Naive thymus-derived CD8-positive, alpha-beta T cell (primary cell): ENCODE results near the gene GPC6. TPM values are rescaled to one million over a fixed set of nuclear protein-coding genes. Genes with fewer than 3 reads are reported as not detected.

Source experiments
- ATAC-seq, 2 donors: fragments of 150-1000 bp; cut with Tn5 transposase in 1 of 2; sonication (Bioruptor Pico), chemical (Tn5 transposase) in 1 of 2; 1 replicate in 1 of 2; 2 replicates in 1 of 2; pipeline ENCODE4 v1.10.0; 2021; ENCODE audit warnings: mild to moderate bottlenecking in 2 of 2, moderate library complexity in 2 of 2
- POLR2A ChIA-PET: fragments of 350-600 bp; sonication (Branson Sonifier 250); formaldehyde crosslinking; loops from one replicate; lab custom pipeline; 2021; ENCODE audit warnings: antibody characterized with exemption; lab: Charles Lee
- DNase-seq, 10 donors: peaks; one replicate each; pipeline versions ENCODE4 v3.0.0 to v3.0.0-alpha.2; 2020 to 2022
- H3K27ac Mint-ChIP-seq, 10 donors: one replicate each; pipeline ENCODE4 v1.8.0; 2020 to 2022; ENCODE audit warnings: mild to moderate bottlenecking in 10 of 10, mixed read lengths in 10 of 10, moderate library complexity in 4 of 10, inconsistent platforms in 1 of 10
- H3K27me3 Mint-ChIP-seq, 5 donors: one replicate each; pipeline ENCODE4 v1.8.0; 2021 to 2022; ENCODE audit warnings: mixed read lengths in 5 of 5
- H3K36me3 Mint-ChIP-seq, 3 donors: one replicate each; pipeline ENCODE4 v1.8.0; 2020 to 2022; ENCODE audit warnings: mixed read lengths in 3 of 3, mild to moderate bottlenecking in 2 of 3, inconsistent platforms in 1 of 3
- H3K4me1 Mint-ChIP-seq, 4 donors: one replicate each; pipeline ENCODE4 v1.8.0; 2021 to 2022; ENCODE audit warnings: mixed read lengths in 4 of 4
- H3K4me3 Mint-ChIP-seq, 10 donors: one replicate each; pipeline ENCODE4 v1.8.0; 2020 to 2022; ENCODE audit warnings: mild to moderate bottlenecking in 10 of 10, mixed read lengths in 10 of 10, moderate library complexity in 6 of 10, inconsistent platforms in 1 of 10
- H3K9me3 Mint-ChIP-seq, 9 donors: one replicate each; pipeline ENCODE4 v1.8.0; 2020 to 2022; ENCODE audit warnings: mixed read lengths in 9 of 9, mild to moderate bottlenecking in 3 of 9, inconsistent platforms in 1 of 9, moderate library complexity in 1 of 9
- polyA plus RNA-seq, 3 donors: library from polyadenylated mRNA; unstranded; fragments of 300-500 nt; fragmentation: Illumina TruSeq; gene quantifications; one replicate each; pipeline ENCODE4 v1.2.3, GENCODE V29; 2021
- total RNA-seq, 8 experiments: library from RNA in 2 of 8; stranded (reverse) in 2 of 8; gene quantifications; one replicate each; pipeline ENCODE4 v1.2.3 and lab custom pipeline; 2021 to 2026

GPC6 gene
- total and polyA plus RNA-seq, 5 experiments from 2014 or later, result not detected

DNA sequence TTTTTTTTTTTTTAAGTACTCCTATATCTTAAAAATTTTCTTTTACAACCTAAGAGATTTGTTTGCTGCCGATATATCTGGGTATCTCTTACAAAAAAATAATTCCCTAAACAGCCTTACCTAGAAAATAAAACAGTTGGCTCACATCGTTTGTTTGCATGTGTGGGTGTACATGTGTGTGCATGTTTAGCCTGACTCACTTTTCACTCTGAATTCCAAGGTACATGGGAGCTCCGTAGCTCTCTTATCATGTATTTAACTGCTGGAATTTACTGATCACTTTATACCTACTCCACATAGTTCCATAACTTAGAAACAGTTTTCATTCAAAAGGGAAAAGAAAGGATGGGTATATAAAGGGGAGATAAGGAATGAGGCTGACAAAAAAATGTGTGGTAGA, 616.5 kb downstream of the GPC6 start:
- no peaks in the 10 kb centered on the region for H3K36me3 Mint-ChIP-seq
- no peak for DNase-seq
- peaks cover 0 to 25% (median 3%) of the 10 kb centered on the region in 5 donors for H3K27me3 Mint-ChIP-seq
- H3K4me3 Mint-ChIP-seq, result no peak overlapping the region
- peaks cover 0 to 3% (median 0%) of the 10 kb centered on the region in 9 donors for H3K9me3 Mint-ChIP-seq
- no peak for ATAC-seq
- H3K27ac Mint-ChIP-seq, result no peak overlapping the region
- H3K4me1 Mint-ChIP-seq, result no peaks in the 10 kb centered on the region
- POLR2A ChIA-PET, result no interaction called here

- Mint-ChIP-seq H3K27me3 (peaks cover 0 to 11% (median 0%) of the 10 kb centered on the region in 5 donors), H3K4me1 (peaks cover 0 to 2% (median 0%) of the 10 kb centered on the region in 4 donors), H3K9me3 (peaks cover 0 to 7% (median 0%) of the 10 kb centered on the region in 9 donors), H3K36me3 (no peaks in the 10 kb centered on the region), H3K27ac (no peak overlapping the region), H3K4me3 (no peak overlapping the region)
- ATAC-seq, result no peak
- DNase-seq, result no peak
- POLR2A ChIA-PET, result no interaction called here
These were observed 620.6 kb downstream of the GPC6 start for GRCh38 chr13:93847162-93847561.

- no peak for ATAC-seq
- no peak for DNase-seq
- Mint-ChIP-seq H3K9me3 (peaks cover 0 to 7% (median 0%) of the 10 kb centered on the region in 9 donors), H3K4me3 (no peak overlapping the region), H3K4me1 (peaks cover 0 to 2% (median 0%) of the 10 kb centered on the region in 4 donors), H3K27ac (no peak overlapping the region), H3K36me3 (no peaks in the 10 kb centered on the region), H3K27me3 (peaks cover 0 to 11% (median 0%) of the 10 kb centered on the region in 5 donors)
- POLR2A ChIA-PET, result no interaction called here
These were observed 621.6 kb downstream of the GPC6 start for GRCh38 chr13:93848247-93848646.

DNA sequence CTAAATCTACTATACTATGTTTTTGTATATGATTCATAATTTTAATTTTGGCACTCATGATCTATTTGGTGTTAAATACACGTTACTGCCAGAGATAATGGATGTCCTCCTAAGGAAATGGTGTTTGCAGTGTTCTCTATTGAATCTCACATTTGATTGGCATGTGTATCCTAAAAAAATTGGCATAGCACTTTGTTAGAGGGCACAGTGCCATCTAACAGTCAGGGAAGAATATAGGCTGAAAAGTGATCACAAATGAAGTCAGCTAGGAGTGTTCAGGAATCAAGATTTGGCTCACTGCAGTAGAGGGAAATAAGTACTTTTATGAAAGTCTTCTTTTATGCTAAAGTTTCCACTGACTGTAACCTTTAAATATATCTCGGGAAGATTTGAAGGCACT, 624.6 kb downstream of the GPC6 start:
- H3K9me3 Mint-ChIP-seq, result peaks cover 0 to 7% (median 0%) of the 10 kb centered on the region in 9 donors
- ATAC-seq, result no peak
- POLR2A ChIA-PET, result no interaction called here
- no peak overlapping the region for H3K4me3 Mint-ChIP-seq
- peaks cover 0 to 2% (median 0%) of the 10 kb centered on the region in 4 donors for H3K4me1 Mint-ChIP-seq
- H3K27ac Mint-ChIP-seq, result no peak overlapping the region
- H3K27me3 Mint-ChIP-seq, result peaks cover 0 to 11% (median 1%) of the 10 kb centered on the region in 5 donors
- DNase-seq, result no peak
- no peaks in the 10 kb centered on the region for H3K36me3 Mint-ChIP-seq

DNA sequence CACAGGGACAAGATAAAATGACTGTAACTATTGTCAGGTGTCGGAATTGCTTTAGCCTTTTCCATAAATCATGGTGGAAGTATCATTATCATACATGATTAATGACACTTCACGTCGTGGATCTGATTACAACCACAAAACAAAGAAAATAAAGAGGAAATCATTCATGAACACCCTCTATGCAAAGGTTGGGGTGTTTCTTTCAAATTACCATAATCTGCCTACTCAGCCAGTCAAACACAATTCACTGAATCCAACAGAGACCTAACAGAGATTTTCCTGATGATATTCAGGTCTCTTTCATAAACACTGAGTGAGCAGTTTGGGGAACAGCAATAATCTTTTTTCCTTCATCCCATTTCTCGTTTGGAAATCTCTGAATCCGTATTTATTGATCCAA, 627.3 kb downstream of the GPC6 start:
- Mint-ChIP-seq H3K36me3 (no peaks in the 10 kb centered on the region), H3K4me1 (no peaks in the 10 kb centered on the region), H3K4me3 (no peak overlapping the region), H3K9me3 (peaks cover 0 to 3% (median 0%) of the 10 kb centered on the region in 9 donors), H3K27ac (no peak overlapping the region), H3K27me3 (peaks cover 0 to 12% (median 2%) of the 10 kb centered on the region in 5 donors)
- POLR2A ChIA-PET, result no interaction called here
- DNase-seq (no peak), ATAC-seq (no peak)

DNA sequence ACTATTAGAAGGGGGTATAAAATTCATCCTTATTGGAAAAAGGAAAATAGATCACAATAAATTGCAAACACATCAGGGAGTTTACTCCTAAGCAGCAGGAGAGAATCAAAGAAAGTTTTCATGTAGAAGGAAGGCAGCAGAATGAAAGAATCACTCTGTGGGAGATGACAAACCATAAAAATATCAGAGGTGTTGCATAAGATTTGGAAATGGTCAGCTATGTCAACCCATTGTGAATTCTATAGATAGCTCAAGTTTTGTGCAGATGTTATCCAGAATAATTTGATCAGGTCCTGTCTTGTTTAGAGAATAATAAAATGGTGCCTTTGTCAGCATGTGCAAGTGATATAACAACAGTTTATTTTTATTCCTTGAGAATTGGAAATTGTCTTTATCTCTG, 630.5 kb downstream of the GPC6 start:
- no peak overlapping the region for H3K27ac Mint-ChIP-seq
- POLR2A ChIA-PET, result no interaction called here
- DNase-seq, result no peak
- H3K27me3 Mint-ChIP-seq, result peaks cover 0 to 11% (median 2%) of the 10 kb centered on the region in 5 donors
- no peaks in the 10 kb centered on the region for H3K9me3 Mint-ChIP-seq
- no peak for ATAC-seq
- H3K36me3 Mint-ChIP-seq, result no peaks in the 10 kb centered on the region
- no peak overlapping the region for H3K4me3 Mint-ChIP-seq
- no peaks in the 10 kb centered on the region for H3K4me1 Mint-ChIP-seq

GRCh38 chr13:93859716-93860115, 633.1 kb downstream of the GPC6 start:
- Mint-ChIP-seq H3K36me3 (no peaks in the 10 kb centered on the region), H3K4me1 (no peaks in the 10 kb centered on the region), H3K27ac (no peak overlapping the region), H3K4me3 (no peak overlapping the region), H3K27me3 (peaks cover 0 to 14% (median 2%) of the 10 kb centered on the region in 5 donors), H3K9me3 (no peaks in the 10 kb centered on the region)
- ATAC-seq, result no peak
- POLR2A ChIA-PET, result no interaction called here
- DNase-seq, result no peak

DNA sequence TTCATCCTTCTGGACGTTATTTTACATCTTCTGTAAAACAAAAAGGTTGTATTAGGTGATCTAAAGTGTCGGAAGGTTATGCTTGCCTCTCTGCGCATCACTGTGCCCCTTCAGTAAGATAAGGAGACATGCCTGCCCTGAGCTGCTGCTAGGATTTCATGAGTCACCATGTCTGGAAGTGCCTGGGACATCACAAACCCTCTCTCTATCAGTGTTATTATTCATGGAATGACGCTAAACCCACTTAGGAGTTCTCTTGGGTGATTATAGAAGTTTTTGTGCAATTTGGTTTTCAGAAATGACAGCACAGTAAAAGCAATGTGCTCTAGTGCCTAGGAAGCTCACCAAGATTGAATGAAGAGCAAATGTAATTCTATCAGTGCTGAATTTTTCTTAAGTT, 635.2 kb downstream of the GPC6 start:
- POLR2A ChIA-PET, result no interaction called here
- H3K4me3 Mint-ChIP-seq, result no peak overlapping the region

DNA sequence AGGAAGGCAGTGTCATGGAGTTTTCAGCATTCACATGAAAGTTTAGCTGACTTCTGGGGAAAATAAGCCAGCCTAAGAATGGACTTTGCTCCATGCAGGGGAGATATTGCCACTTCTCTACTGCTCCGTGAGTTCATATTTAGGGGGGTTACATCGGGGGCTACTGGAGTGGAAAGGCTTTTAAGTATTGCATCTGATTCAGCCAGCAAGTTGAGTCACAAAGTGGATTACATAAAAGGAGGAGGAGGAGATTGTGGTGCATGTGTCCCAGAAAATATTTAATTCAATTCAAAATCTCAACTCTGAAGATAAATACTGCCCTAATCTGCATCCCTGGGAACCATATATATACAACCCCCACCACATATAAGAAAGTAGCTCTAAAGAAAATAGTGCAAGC, 635.7 kb downstream of the GPC6 start:
- Mint-ChIP-seq H3K4me1 (no peaks in the 10 kb centered on the region), H3K36me3 (no peaks in the 10 kb centered on the region), H3K27ac (no peak overlapping the region), H3K9me3 (no peaks in the 10 kb centered on the region), H3K4me3 (no peak overlapping the region), H3K27me3 (peaks cover 0 to 11% (median 1%) of the 10 kb centered on the region in 5 donors)
- ATAC-seq, result no peak
- POLR2A ChIA-PET, result no interaction called here
- no peak for DNase-seq

More for the DNA sequence above, 635.2 kb downstream of the GPC6 start:
- peaks cover 0 to 13% (median 1%) of the 10 kb centered on the region in 5 donors for H3K27me3 Mint-ChIP-seq
- ATAC-seq (no peak), DNase-seq (no peak)
- no peaks in the 10 kb centered on the region for H3K9me3 Mint-ChIP-seq
- no peaks in the 10 kb centered on the region for H3K4me1 Mint-ChIP-seq
- H3K27ac Mint-ChIP-seq, result no peak overlapping the region
- no peaks in the 10 kb centered on the region for H3K36me3 Mint-ChIP-seq

GRCh38 chr13:93865235-93865634, 638.6 kb downstream of the GPC6 start:
- no peak overlapping the region for H3K27ac Mint-ChIP-seq
- no peak for ATAC-seq
- POLR2A ChIA-PET, result no interaction called here

GRCh38 chr13:93867481-93867880, 640.9 kb downstream of the GPC6 start:
- Mint-ChIP-seq H3K36me3 (no peaks in the 10 kb centered on the region), H3K27ac (no peak overlapping the region), H3K4me1 (no peaks in the 10 kb centered on the region), H3K4me3 (no peak overlapping the region), H3K27me3 (peaks cover 0 to 6% (median 1%) of the 10 kb centered on the region in 5 donors), H3K9me3 (no peaks in the 10 kb centered on the region)
- DNase-seq (no peak), ATAC-seq (no peak)
- POLR2A ChIA-PET, result no interaction called here

More at GRCh38 chr13:93865235-93865634, 638.6 kb downstream of the GPC6 start:
- H3K27me3 Mint-ChIP-seq, result peaks cover 0 to 6% (median 1%) of the 10 kb centered on the region in 5 donors
- no peaks in the 10 kb centered on the region for H3K9me3 Mint-ChIP-seq
- no peaks in the 10 kb centered on the region for H3K4me1 Mint-ChIP-seq
- no peak for DNase-seq
- no peaks in the 10 kb centered on the region for H3K36me3 Mint-ChIP-seq
- no peak overlapping the region for H3K4me3 Mint-ChIP-seq

DNA sequence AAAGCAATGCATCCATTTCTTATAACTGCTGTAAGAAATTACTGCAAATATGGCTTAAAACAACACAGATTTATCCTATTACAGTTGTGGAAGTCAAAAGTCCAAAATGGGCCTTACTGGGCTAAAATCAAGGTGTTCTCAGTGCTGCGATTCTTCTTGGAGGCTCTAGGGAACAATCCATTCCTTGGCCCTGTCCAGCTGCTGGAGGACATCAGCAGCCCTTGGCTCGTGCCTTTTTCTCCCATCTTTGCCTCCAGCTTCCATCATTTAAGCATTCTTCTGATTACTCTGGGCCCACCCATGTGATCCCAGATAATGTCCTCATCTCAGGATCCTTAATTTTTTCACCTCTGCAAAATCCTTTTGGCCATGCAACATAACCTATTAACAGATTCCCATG, 645.8 kb downstream of the GPC6 start:
- no peak overlapping the region for H3K4me3 Mint-ChIP-seq
- no peak overlapping the region for H3K27ac Mint-ChIP-seq
- H3K27me3 Mint-ChIP-seq, result peaks cover 0 to 6% (median 0%) of the 10 kb centered on the region in 5 donors
- no peaks in the 10 kb centered on the region for H3K36me3 Mint-ChIP-seq
- DNase-seq (no peak), ATAC-seq (no peak)
- POLR2A ChIA-PET, result no interaction called here
- H3K9me3 Mint-ChIP-seq, result peaks cover 0 to under 1% (median 0%) of the 10 kb centered on the region in 9 donors
- no peaks in the 10 kb centered on the region for H3K4me1 Mint-ChIP-seq

- H3K4me1 Mint-ChIP-seq, result no peaks in the 10 kb centered on the region
- POLR2A ChIA-PET, result no interaction called here
These were observed 646.3 kb downstream of the GPC6 start for GRCh38 chr13:93872786-93873347.

GRCh38 chr13:93875547-93875946, 648.9 kb downstream of the GPC6 start:
- H3K36me3 Mint-ChIP-seq, result peaks cover 0 to 9% (median 0%) of the 10 kb centered on the region in 3 donors
- peaks cover 0 to 4% (median 0%) of the 10 kb centered on the region in 5 donors for H3K27me3 Mint-ChIP-seq
- H3K4me3 Mint-ChIP-seq, result no peak overlapping the region
- no peaks in the 10 kb centered on the region for H3K4me1 Mint-ChIP-seq
- H3K9me3 Mint-ChIP-seq, result peaks cover 0 to 13% (median 5%) of the 10 kb centered on the region in 9 donors
- no peak for ATAC-seq
- DNase-seq, result no peak
- POLR2A ChIA-PET, result no interaction called here
- H3K27ac Mint-ChIP-seq, result no peak overlapping the region

More at GRCh38 chr13:93872786-93873347, 646.3 kb downstream of the GPC6 start:
- H3K27me3 Mint-ChIP-seq, result peaks cover 0 to 6% (median 0%) of the 10 kb centered on the region in 5 donors
- H3K36me3 Mint-ChIP-seq, result peaks cover 0 to 4% (median 0%) of the 10 kb centered on the region in 3 donors
- no peak for ATAC-seq
- H3K27ac Mint-ChIP-seq, result no peak overlapping the region
- H3K9me3 Mint-ChIP-seq, result peaks cover 0 to 5% (median 2%) of the 10 kb centered on the region in 9 donors
- DNase-seq, result no peak
- no peak overlapping the region for H3K4me3 Mint-ChIP-seq
